ENCODE data around the gene DCAF5.

- TF ChIP-seq, protein P1, sequence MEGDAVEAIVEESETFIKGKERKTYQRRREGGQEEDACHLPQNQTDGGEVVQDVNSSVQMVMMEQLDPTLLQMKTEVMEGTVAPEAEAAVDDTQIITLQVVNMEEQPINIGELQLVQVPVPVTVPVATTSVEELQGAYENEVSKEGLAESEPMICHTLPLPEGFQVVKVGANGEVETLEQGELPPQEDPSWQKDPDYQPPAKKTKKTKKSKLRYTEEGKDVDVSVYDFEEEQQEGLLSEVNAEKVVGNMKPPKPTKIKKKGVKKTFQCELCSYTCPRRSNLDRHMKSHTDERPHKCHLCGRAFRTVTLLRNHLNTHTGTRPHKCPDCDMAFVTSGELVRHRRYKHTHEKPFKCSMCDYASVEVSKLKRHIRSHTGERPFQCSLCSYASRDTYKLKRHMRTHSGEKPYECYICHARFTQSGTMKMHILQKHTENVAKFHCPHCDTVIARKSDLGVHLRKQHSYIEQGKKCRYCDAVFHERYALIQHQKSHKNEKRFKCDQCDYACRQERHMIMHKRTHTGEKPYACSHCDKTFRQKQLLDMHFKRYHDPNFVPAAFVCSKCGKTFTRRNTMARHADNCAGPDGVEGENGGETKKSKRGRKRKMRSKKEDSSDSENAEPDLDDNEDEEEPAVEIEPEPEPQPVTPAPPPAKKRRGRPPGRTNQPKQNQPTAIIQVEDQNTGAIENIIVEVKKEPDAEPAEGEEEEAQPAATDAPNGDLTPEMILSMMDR (IDR thresholded peaks at IDR 0.05): no peak
- TF ChIP-seq POLR2A (IDR thresholded peaks at IDR 0.05) (no peak), POLR2AphosphoS5 (IDR thresholded peaks at IDR 0.05; ENCODE audit: insufficient read depth in 1 of 2, low read depth in 1 of 2) (no peak)
Observed at GRCh38 chr14:69079747-69080146, 73.2 kb downstream of the DCAF5 start.

Data from vagina (tissue), 2 donors.